ENCODE data around the gene MAF.

The MAF gene

DNA sequence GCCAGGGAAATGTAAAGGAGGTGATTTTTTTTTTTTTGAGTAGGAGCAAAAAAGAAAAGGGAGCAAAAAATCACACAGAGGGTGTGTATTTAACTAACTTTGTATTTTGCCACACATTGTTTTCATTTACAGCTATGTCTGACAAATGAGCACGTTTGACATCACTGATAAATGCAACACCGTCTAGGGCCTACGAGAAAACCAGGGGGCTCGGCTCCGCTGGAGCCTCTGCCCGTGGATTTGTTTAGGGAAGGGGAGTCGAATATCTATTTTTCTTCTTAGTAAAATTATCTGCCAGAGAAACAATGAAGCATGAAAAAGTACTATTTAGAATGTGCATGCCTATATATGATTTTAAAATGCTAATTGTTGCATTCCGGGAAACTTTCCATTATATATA lies 6.8 kb downstream of the MAF start (continued):
- TF ChIP-seq, protein P1, sequence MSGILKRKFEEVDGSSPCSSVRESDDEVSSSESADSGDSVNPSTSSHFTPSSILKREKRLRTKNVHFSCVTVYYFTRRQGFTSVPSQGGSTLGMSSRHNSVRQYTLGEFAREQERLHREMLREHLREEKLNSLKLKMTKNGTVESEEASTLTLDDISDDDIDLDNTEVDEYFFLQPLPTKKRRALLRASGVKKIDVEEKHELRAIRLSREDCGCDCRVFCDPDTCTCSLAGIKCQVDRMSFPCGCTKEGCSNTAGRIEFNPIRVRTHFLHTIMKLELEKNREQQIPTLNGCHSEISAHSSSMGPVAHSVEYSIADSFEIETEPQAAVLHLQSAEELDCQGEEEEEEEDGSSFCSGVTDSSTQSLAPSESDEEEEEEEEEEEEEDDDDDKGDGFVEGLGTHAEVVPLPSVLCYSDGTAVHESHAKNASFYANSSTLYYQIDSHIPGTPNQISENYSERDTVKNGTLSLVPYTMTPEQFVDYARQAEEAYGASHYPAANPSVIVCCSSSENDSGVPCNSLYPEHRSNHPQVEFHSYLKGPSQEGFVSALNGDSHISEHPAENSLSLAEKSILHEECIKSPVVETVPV (CRISPR knock-in tag; IDR thresholded peaks at IDR 0.05) = no peak
- TF ChIP-seq ZNF565 (CRISPR knock-in tag; conservative IDR thresholded peaks at IDR 0.05; ENCODE audit: low read depth) (no peak), TCF4 (CRISPR knock-in tag; IDR thresholded peaks at IDR 0.05; ENCODE audit: borderline replicate concordance) (no peak), SNAI2 (CRISPR knock-in tag; IDR thresholded peaks at IDR 0.05) (no peak), ZC3H10 (CRISPR knock-in tag; IDR thresholded peaks at IDR 0.05) (no peak), PATZ1 (CRISPR knock-in tag; IDR thresholded peaks at IDR 0.05; ENCODE audit: borderline replicate concordance) (no peak)

DNA sequence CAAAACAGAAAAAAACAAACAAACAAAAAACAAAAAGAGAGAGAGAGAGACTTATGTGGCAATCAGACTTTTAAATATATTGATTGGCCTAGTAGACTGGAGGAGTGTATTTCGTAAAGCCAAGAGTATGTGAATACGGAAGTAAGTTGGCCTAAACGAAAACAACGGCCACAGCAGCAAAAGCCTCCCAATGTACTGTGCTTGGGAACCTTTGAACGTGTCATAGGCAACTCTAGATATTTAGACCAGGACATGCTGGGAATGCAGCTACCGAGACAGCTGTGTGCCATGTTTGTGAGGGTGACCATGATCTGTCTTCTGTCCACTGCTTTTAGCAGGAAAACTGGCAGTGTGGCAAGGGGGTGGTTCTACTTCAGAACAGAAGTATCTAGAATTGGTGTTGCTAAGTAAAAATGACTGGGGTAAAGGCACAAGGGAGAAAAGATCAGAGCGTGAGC lies 7.4 kb downstream of the MAF start:
- no peak for TF ChIP-seq TOX (CRISPR knock-in tag; IDR thresholded peaks at IDR 0.05; ENCODE audit: borderline replicate concordance)
- TF ChIP-seq ZC3H10 (CRISPR knock-in tag; IDR thresholded peaks at IDR 0.05) = no peak
- TF ChIP-seq ZNF8 (CRISPR knock-in tag; IDR thresholded peaks at IDR 0.05) = no peak
- no peak for TF ChIP-seq PPARA (CRISPR knock-in tag; IDR thresholded peaks at IDR 0.05; ENCODE audit: borderline replicate concordance)
- no peak for TF ChIP-seq ISL1 (CRISPR knock-in tag; IDR thresholded peaks at IDR 0.05)
- no peak for TF ChIP-seq POU6F1 (CRISPR knock-in tag; IDR thresholded peaks at IDR 0.05; ENCODE audit: borderline replicate concordance, low read depth)
- TF ChIP-seq, protein P1 (CRISPR knock-in tag; IDR thresholded peaks at IDR 0.05) = no peak
- no peak for TF ChIP-seq ZFP30 (CRISPR knock-in tag; IDR thresholded peaks at IDR 0.05)
- TF ChIP-seq, protein P2, sequence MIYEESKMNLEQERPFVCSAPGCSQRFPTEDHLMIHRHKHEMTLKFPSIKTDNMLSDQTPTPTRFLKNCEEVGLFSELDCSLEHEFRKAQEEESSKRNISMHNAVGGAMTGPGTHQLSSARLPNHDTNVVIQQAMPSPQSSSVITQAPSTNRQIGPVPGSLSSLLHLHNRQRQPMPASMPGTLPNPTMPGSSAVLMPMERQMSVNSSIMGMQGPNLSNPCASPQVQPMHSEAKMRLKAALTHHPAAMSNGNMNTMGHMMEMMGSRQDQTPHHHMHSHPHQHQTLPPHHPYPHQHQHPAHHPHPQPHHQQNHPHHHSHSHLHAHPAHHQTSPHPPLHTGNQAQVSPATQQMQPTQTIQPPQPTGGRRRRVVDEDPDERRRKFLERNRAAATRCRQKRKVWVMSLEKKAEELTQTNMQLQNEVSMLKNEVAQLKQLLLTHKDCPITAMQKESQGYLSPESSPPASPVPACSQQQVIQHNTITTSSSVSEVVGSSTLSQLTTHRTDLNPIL (CRISPR knock-in tag; IDR thresholded peaks at IDR 0.05; ENCODE audit: low read depth) = no peak
- no peak for TF ChIP-seq ZNF70 (CRISPR knock-in tag; IDR thresholded peaks at IDR 0.05)
- TF ChIP-seq OSR1 (CRISPR knock-in tag; IDR thresholded peaks at IDR 0.05) = no peak
- ATAC-seq = no peak

DNA sequence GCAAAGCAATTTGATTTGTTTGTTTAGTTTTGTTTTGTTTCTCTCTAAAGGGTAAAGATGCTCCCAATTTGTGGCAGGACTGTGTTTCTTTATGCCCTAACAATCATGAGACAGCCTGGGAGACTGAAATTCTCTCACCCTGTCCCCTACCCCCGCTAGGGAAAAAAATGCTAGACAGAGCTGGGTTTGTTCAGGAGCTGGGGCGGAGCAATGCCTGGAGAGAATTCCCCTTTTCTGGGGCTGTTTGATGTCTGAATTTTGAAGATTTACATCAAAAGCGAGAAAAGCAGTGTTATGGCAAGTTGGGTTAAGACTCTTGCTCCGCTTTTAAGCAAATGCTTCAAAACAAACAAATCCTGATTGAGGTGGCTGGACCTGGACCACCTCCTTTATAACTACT lies 8.4 kb downstream of the MAF start:
- ATAC-seq = no peak
- no peak for TF ChIP-seq ISL1 (CRISPR knock-in tag; IDR thresholded peaks at IDR 0.05)

DNA sequence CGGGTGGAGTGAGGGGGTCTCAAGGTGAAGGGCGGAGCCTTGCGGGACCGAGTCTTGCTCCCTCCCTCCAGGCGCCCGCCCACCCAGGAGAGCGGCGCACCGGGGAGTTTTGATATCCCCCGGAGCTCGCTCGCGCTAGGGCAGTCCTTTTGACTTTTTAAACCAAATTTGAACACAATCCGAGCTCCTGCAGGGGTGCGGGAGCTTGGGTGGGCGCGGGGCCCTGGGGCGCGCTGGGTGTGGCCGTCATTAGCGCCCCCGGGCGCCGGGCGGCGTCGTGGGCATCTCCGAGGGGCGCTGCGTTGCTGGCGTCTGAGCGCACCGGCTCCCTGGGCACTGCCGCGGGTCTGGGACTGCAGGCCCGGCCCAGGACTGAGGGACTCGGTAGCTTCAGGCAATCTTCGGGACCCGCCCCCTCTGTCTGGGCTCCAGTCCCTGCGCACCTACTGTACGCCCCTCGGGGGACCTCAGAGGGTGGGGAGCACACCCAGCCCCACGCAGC lies 10.9 kb downstream of the MAF start:
- TF ChIP-seq RARB (CRISPR knock-in tag; IDR thresholded peaks at IDR 0.05) = no peak
- TF ChIP-seq BACH2 (CRISPR knock-in tag; IDR thresholded peaks at IDR 0.05; ENCODE audit: borderline replicate concordance) = no peak
- TF ChIP-seq PATZ1 (CRISPR knock-in tag; IDR thresholded peaks at IDR 0.05; ENCODE audit: borderline replicate concordance) = no peak
- TF ChIP-seq POU6F1 (CRISPR knock-in tag; IDR thresholded peaks at IDR 0.05; ENCODE audit: borderline replicate concordance, low read depth) = no peak
- TF ChIP-seq PPARA (CRISPR knock-in tag; IDR thresholded peaks at IDR 0.05; ENCODE audit: borderline replicate concordance) = no peak
- no peak for TF ChIP-seq ZFP30 (CRISPR knock-in tag; IDR thresholded peaks at IDR 0.05)
- no peak for TF ChIP-seq ZFP3 (CRISPR knock-in tag; IDR thresholded peaks at IDR 0.05)
- no peak for TF ChIP-seq TCF4 (CRISPR knock-in tag; IDR thresholded peaks at IDR 0.05; ENCODE audit: borderline replicate concordance)
- no peak for TF ChIP-seq ZNF70 (CRISPR knock-in tag; IDR thresholded peaks at IDR 0.05)
- no peak for TF ChIP-seq ISL1 (CRISPR knock-in tag; IDR thresholded peaks at IDR 0.05)
- TF ChIP-seq, protein P2 (CRISPR knock-in tag; IDR thresholded peaks at IDR 0.05; ENCODE audit: low read depth) = no peak
- TF ChIP-seq CSDC2 (CRISPR knock-in tag; IDR thresholded peaks at IDR 0.05) = no peak
- ATAC-seq = no peak
